Measurements from ENCODE around the gene CITED4. TPM values are rescaled to one million over a fixed set of nuclear protein-coding genes. Genes with fewer than 3 reads are reported as not detected.

The CITED4 gene
- total RNA-seq, 2 donors from 2014 or later: 53.5 to 55.9 TPM

GRCh38 chr1:40855513-40855912, 6.7 kb downstream of the CITED4 start:
- Histone ChIP-seq H3K36me3 (no peaks in the 10 kb centered on the region), H3K9me3 (no peaks in the 10 kb centered on the region), H3K4me3 (no peak overlapping the region), H3K27me3 (replicated peaks; ENCODE audit: insufficient read depth) (no peaks in the 10 kb centered on the region), H3K4me1 (ENCODE audit: control insufficient read depth in 1 of 2, low read depth in 2 of 2) (peaks cover 10 to 28% of the 10 kb centered on the region in 2 donors), H3K27ac (no peak overlapping the region)
- no peak for TF ChIP-seq CTCF (IDR thresholded peaks at IDR 0.05)
- DNase-seq (ENCODE audit: low spot score) (no peak), ATAC-seq (ENCODE audit: insufficient number of reproducible peaks, low FRiP score, low read depth) (no peak)

- Histone ChIP-seq H3K4me1 (ENCODE audit: control insufficient read depth in 1 of 2, low read depth in 2 of 2) (peaks cover 4 to 23% of the 10 kb centered on the region in 2 donors), H3K4me3 (no peak overlapping the region), H3K36me3 (no peaks in the 10 kb centered on the region), H3K27me3 (replicated peaks; ENCODE audit: insufficient read depth) (no peaks in the 10 kb centered on the region), H3K27ac (peak overlapping the region; percentile 11 to 41), H3K9me3 (no peaks in the 10 kb centered on the region)
- DNase-seq (ENCODE audit: low spot score): no peak
- ATAC-seq (ENCODE audit: insufficient number of reproducible peaks, low FRiP score, low read depth): no peak
- no peak for TF ChIP-seq CTCF (IDR thresholded peaks at IDR 0.05)
These were observed 8.3 kb downstream of the CITED4 start for GRCh38 chr1:40853885-40854170.

- DNase-seq (ENCODE audit: low spot score): no peak
- TF ChIP-seq CTCF (IDR thresholded peaks at IDR 0.05): no peak
- peaks cover 4 to 26% of the 10 kb centered on the region in 2 donors for H3K4me1 ChIP-seq (ENCODE audit: control insufficient read depth in 1 of 2, low read depth in 2 of 2)
- H3K36me3 ChIP-seq: no peaks in the 10 kb centered on the region
- no peaks in the 10 kb centered on the region for H3K27me3 ChIP-seq (replicated peaks; ENCODE audit: insufficient read depth)
- no peak for ATAC-seq (ENCODE audit: insufficient number of reproducible peaks, low FRiP score, low read depth)
- no peaks in the 10 kb centered on the region for H3K9me3 ChIP-seq
- H3K27ac ChIP-seq: peak overlapping the region; percentile 11 to 41
- H3K4me3 ChIP-seq: no peak overlapping the region
These were observed 8.9 kb downstream of the CITED4 start for GRCh38 chr1:40853113-40853884.

- H3K9me3 ChIP-seq: no peaks in the 10 kb centered on the region
- H3K36me3 ChIP-seq: no peaks in the 10 kb centered on the region
- DNase-seq (ENCODE audit: low spot score) (no peak), ATAC-seq (ENCODE audit: insufficient number of reproducible peaks, low FRiP score, low read depth) (no peak)
- TF ChIP-seq CTCF (IDR thresholded peaks at IDR 0.05): no peak
- H3K27me3 ChIP-seq (replicated peaks; ENCODE audit: insufficient read depth): no peaks in the 10 kb centered on the region
- no peak overlapping the region for H3K27ac ChIP-seq
- peaks cover 4 to 26% of the 10 kb centered on the region in 2 donors for H3K4me1 ChIP-seq (ENCODE audit: control insufficient read depth in 1 of 2, low read depth in 2 of 2)
- H3K4me3 ChIP-seq: no peak overlapping the region
These were observed 10.5 kb downstream of the CITED4 start for GRCh38 chr1:40851643-40852042.

GRCh38 chr1:40849801-40850592, 12.2 kb downstream of the CITED4 start:
- peak; percentile 91 for TF ChIP-seq CTCF (IDR thresholded peaks at IDR 0.05)
- peak; percentile 57 for ATAC-seq (ENCODE audit: insufficient number of reproducible peaks, low FRiP score, low read depth)
- H3K4me3 ChIP-seq: no peak overlapping the region
- H3K27ac ChIP-seq: no peak overlapping the region
- H3K36me3 ChIP-seq: no peaks in the 10 kb centered on the region
- H3K9me3 ChIP-seq: no peaks in the 10 kb centered on the region
- H3K4me1 ChIP-seq (ENCODE audit: control insufficient read depth in 1 of 2, low read depth in 2 of 2): peaks cover 4 to 32% of the 10 kb centered on the region in 2 donors
- H3K27me3 ChIP-seq (replicated peaks; ENCODE audit: insufficient read depth): no peaks in the 10 kb centered on the region
- no peak for DNase-seq (ENCODE audit: low spot score)

All from thoracic aorta (tissue), 2 donors.